ENCODE measurements around the gene GALNT15. TPM values are rescaled to one million over a fixed set of nuclear protein-coding genes. Genes with fewer than 3 reads are reported as not detected.

The GALNT15 gene, protein sequence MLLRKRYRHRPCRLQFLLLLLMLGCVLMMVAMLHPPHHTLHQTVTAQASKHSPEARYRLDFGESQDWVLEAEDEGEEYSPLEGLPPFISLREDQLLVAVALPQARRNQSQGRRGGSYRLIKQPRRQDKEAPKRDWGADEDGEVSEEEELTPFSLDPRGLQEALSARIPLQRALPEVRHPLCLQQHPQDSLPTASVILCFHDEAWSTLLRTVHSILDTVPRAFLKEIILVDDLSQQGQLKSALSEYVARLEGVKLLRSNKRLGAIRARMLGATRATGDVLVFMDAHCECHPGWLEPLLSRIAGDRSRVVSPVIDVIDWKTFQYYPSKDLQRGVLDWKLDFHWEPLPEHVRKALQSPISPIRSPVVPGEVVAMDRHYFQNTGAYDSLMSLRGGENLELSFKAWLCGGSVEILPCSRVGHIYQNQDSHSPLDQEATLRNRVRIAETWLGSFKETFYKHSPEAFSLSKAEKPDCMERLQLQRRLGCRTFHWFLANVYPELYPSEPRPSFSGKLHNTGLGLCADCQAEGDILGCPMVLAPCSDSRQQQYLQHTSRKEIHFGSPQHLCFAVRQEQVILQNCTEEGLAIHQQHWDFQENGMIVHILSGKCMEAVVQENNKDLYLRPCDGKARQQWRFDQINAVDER
- total RNA-seq (ENCODE audit: unreplicated experiment), result 0.39 TPM
- long read RNA-seq, result 0 reads

DNA sequence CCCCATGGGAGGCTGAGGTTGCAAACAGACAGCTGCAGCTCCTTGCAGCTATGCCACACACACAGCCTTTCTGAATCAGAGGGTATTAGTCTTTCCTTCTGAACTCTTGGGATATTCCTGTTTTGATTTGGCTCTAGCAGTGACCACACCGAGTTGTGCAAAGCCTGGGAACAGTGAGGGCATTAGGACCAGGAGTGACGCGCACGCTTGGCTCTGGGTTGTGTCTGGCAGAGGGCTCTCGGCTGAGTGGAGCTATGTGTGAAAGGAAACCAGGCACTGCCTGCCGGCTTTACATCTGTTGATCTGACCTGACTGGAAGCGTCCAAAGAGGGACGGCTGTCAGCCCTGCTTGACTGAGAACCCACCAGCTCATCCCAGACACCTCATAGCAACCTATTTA lies at the start of gene GALNT15:
Gene GALNT15 (plus strand): TSS at position 292 of the 400 bp plus-strand sequence. CDS start 472 bp downstream, outside the sequence.
- H3K27ac Mint-ChIP-seq (ENCODE audit: unreplicated experiment), result peak within 1 kb of the TSS; percentile 10
- peak; percentile 38 for DNase-seq

GRCh38 chr3:16126634-16127033 lies 47.8 kb upstream of the GALNT15 start:
- Mint-ChIP-seq H3K36me3 (ENCODE audit: unreplicated experiment) (peaks cover 5% of the 10 kb centered on the region), H3K4me3 (ENCODE audit: unreplicated experiment) (no peak overlapping the region), H3K9me3 (ENCODE audit: unreplicated experiment) (peaks cover 3% of the 10 kb centered on the region), H3K27ac (ENCODE audit: unreplicated experiment) (no peak overlapping the region), H3K4me1 (ENCODE audit: low read depth, unreplicated experiment) (no peaks in the 10 kb centered on the region), H3K27me3 (ENCODE audit: unreplicated experiment) (peaks cover 2% of the 10 kb centered on the region)
- TF ChIP-seq CTCF (IDR thresholded peaks at IDR 0.05; ENCODE audit: partially characterized antibody, unreplicated experiment), result no peak
- no peak for DNase-seq

More for the DNA sequence above, at the start of gene GALNT15:
- peaks cover 10% of the 10 kb centered on the region for H3K4me1 Mint-ChIP-seq (ENCODE audit: low read depth, unreplicated experiment)
- no peak for TF ChIP-seq CTCF (IDR thresholded peaks at IDR 0.05; ENCODE audit: partially characterized antibody, unreplicated experiment)
- no peaks in the 10 kb centered on the region for H3K9me3 Mint-ChIP-seq (ENCODE audit: unreplicated experiment)
- H3K4me3 Mint-ChIP-seq (ENCODE audit: unreplicated experiment), result no peak within 1 kb of the TSS
- H3K36me3 Mint-ChIP-seq (ENCODE audit: unreplicated experiment), result peaks cover 9% of the 10 kb centered on the region
- peaks cover 11% of the 10 kb centered on the region for H3K27me3 Mint-ChIP-seq (ENCODE audit: unreplicated experiment)

- H3K27ac Mint-ChIP-seq (ENCODE audit: unreplicated experiment), result no peak overlapping the region
- peaks cover 2% of the 10 kb centered on the region for H3K27me3 Mint-ChIP-seq (ENCODE audit: unreplicated experiment)
Measured at GRCh38 chr3:16127249-16127648, 47.2 kb upstream of the GALNT15 start.

GRCh38 chr3:16130066-16130465 lies 44.4 kb upstream of the GALNT15 start:
- Mint-ChIP-seq H3K27ac (ENCODE audit: unreplicated experiment) (no peak overlapping the region), H3K36me3 (ENCODE audit: unreplicated experiment) (peaks cover 5% of the 10 kb centered on the region), H3K27me3 (ENCODE audit: unreplicated experiment) (peaks cover 2% of the 10 kb centered on the region), H3K9me3 (ENCODE audit: unreplicated experiment) (peaks cover 11% of the 10 kb centered on the region), H3K4me1 (ENCODE audit: low read depth, unreplicated experiment) (peaks cover 23% of the 10 kb centered on the region), H3K4me3 (ENCODE audit: unreplicated experiment) (no peak overlapping the region)
- no peak for TF ChIP-seq CTCF (IDR thresholded peaks at IDR 0.05; ENCODE audit: partially characterized antibody, unreplicated experiment)
- no peak for DNase-seq

More at GRCh38 chr3:16127249-16127648, 47.2 kb upstream of the GALNT15 start:
- Mint-ChIP-seq H3K4me1 (ENCODE audit: low read depth, unreplicated experiment) (peaks cover 4% of the 10 kb centered on the region), H3K9me3 (ENCODE audit: unreplicated experiment) (peaks cover 3% of the 10 kb centered on the region), H3K36me3 (ENCODE audit: unreplicated experiment) (peaks cover 5% of the 10 kb centered on the region), H3K4me3 (ENCODE audit: unreplicated experiment) (no peak overlapping the region)
- no peak for TF ChIP-seq CTCF (IDR thresholded peaks at IDR 0.05; ENCODE audit: partially characterized antibody, unreplicated experiment)
- no peak for DNase-seq

- Mint-ChIP-seq H3K4me1 (ENCODE audit: low read depth, unreplicated experiment) (peaks cover 23% of the 10 kb centered on the region), H3K9me3 (ENCODE audit: unreplicated experiment) (peaks cover 11% of the 10 kb centered on the region), H3K27me3 (ENCODE audit: unreplicated experiment) (no peaks in the 10 kb centered on the region), H3K27ac (ENCODE audit: unreplicated experiment) (peak overlapping the region; percentile 85), H3K4me3 (ENCODE audit: unreplicated experiment) (peak overlapping the region; percentile 17), H3K36me3 (ENCODE audit: unreplicated experiment) (peaks cover 8% of the 10 kb centered on the region)
- DNase-seq, result peak; percentile 50
- TF ChIP-seq CTCF (IDR thresholded peaks at IDR 0.05; ENCODE audit: partially characterized antibody, unreplicated experiment), result no peak
Measured at GRCh38 chr3:16132190-16132589, 42.3 kb upstream of the GALNT15 start.

All from glutamatergic neuron (in vitro differentiated cells).